ENCODE data around the gene CAMTA1.
"Not testable (repeated sequence)": the region's sequence is repeated elsewhere in the genome, so short reads cannot be mapped to it uniquely, and the experiment has no call there.

Gene CAMTA1

GRCh38 chr1:7786795-7787194 lies 1001.5 kb downstream of the CAMTA1 start:
- no peak for DNase-seq

GRCh38 chr1:7789828-7790227 lies 1004.6 kb downstream of the CAMTA1 start:
- no peak for DNase-seq

GRCh38 chr1:7791027-7791426 lies 1005.8 kb downstream of the CAMTA1 start:
- DNase-seq: not testable (repeated sequence)

GRCh38 chr1:7795406-7795805 lies 1010.2 kb downstream of the CAMTA1 start:
- no peak for DNase-seq

- no peak for DNase-seq
Observed at GRCh38 chr1:7805460-7805859, 1020.2 kb downstream of the CAMTA1 start.

GRCh38 chr1:7808253-7808844 lies 1023.1 kb downstream of the CAMTA1 start:
- no peak for DNase-seq

- no peak for DNase-seq
Observed at GRCh38 chr1:7809742-7810141, 1024.5 kb downstream of the CAMTA1 start.

GRCh38 chr1:7810395-7810794 lies 1025.1 kb downstream of the CAMTA1 start:
- DNase-seq: peak; percentile 8

GRCh38 chr1:7811476-7811875 lies 1026.2 kb downstream of the CAMTA1 start:
- no peak for DNase-seq

GRCh38 chr1:7813677-7814373 lies 1028.6 kb downstream of the CAMTA1 start:
- DNase-seq: no peak

Data from SHP77 treated with DMSO at 0.1 percent for 48 hours (cell line).